GM18951 (cell line): ENCODE data around the gene P2RX1.
A peak's percentile ranks its signal among the peaks of the same experiment; 100 is the strongest.

Source experiments
- POLR2A ChIP-seq: IDR thresholded peaks from 4 replicates; pipeline ENCODE4 v1.6.1; 2011; ENCODE audit warnings: mild to moderate bottlenecking; ENCODE audit not compliant: insufficient read length, insufficient read depth; ENCODE audit errors: extremely low read depth
- in situ Hi-C: fragments of 300-500 bp; cut with MboI; formaldehyde crosslinking; loops from one replicate; pipeline ENCODE4 v1.12.0; 2022; ENCODE audit warnings: low sequenced_read_pairs, mixed read lengths, inconsistent platforms; ENCODE audit not compliant: unreplicated experiment

P2RX1 gene

GRCh38 chr17:3915995-3916696 lies at the start of gene P2RX1:
TSS of gene P2RX1 (minus strand) at chr17:3916465. CDS start at chr17:3916225, 240 bp downstream.
- TF ChIP-seq POLR2A, result no peak
- in situ Hi-C loops, result no loop called here

- TF ChIP-seq POLR2A, result peak; percentile 78
- in situ Hi-C loops, result no loop called here
Observed at GRCh38 chr17:3965118-3965800, 49.0 kb upstream of the P2RX1 start.

GRCh38 chr17:3964203-3965117 lies 48.2 kb upstream of the P2RX1 start, which contains the start of gene ATP2A3:
TSS of gene ATP2A3 (minus strand) at chr17:3964437. CDS start at chr17:3964291, 146 bp downstream.
- in situ Hi-C loops, result no loop called here

GRCh38 chr17:3963237-3964201 lies 47.3 kb upstream of the P2RX1 start:
- in situ Hi-C loops, result no loop called here
- TF ChIP-seq POLR2A, result peak; percentile 48

More at GRCh38 chr17:3964203-3965117, 48.2 kb upstream of the P2RX1 start, which contains the start of gene ATP2A3:
- peak; percentile 95 for TF ChIP-seq POLR2A

- in situ Hi-C loops, result no loop called here
- no peak for TF ChIP-seq POLR2A
Observed at GRCh38 chr17:3962965-3963236, 46.6 kb upstream of the P2RX1 start.

GRCh38 chr17:3962217-3962964 lies 46.1 kb upstream of the P2RX1 start:
- no peak for TF ChIP-seq POLR2A
- in situ Hi-C loops, result no loop called here

- in situ Hi-C loops, result no loop called here
Observed at GRCh38 chr17:3961564-3962047, 45.3 kb upstream of the P2RX1 start.

GRCh38 chr17:3960764-3961163 lies 44.5 kb upstream of the P2RX1 start:
- in situ Hi-C loops, result no loop called here
- no peak for TF ChIP-seq POLR2A

More at GRCh38 chr17:3961564-3962047, 45.3 kb upstream of the P2RX1 start:
- TF ChIP-seq POLR2A, result no peak

- no peak for TF ChIP-seq POLR2A
- in situ Hi-C loops, result no loop called here
Observed at GRCh38 chr17:3959921-3960601, 43.8 kb upstream of the P2RX1 start.

GRCh38 chr17:3959295-3959899 lies 43.1 kb upstream of the P2RX1 start:
- TF ChIP-seq POLR2A, result no peak
- in situ Hi-C loops, result no loop called here

- in situ Hi-C loops, result no loop called here
Observed at GRCh38 chr17:3957735-3958599, 41.7 kb upstream of the P2RX1 start.

More at GRCh38 chr17:3957735-3958599, 41.7 kb upstream of the P2RX1 start:
- no peak for TF ChIP-seq POLR2A
